NK-92 treated with Interleukin-12 subunit alpha and Interleukin-12 subunit beta, amount 100 ng/mL, for 24 hours (cell line): Measurements from ENCODE around the gene CHRNA4.

Source experiments
- DNase-seq: peaks from one replicate; lab custom pipeline; 2025; lab: John Stamatoyannopoulos, UW

The CHRNA4 gene

GRCh38 chr20:63333241-63333836, 27.8 kb downstream of the CHRNA4 start:
- DNase-seq = no peak

- DNase-seq = no peak
Measured at GRCh38 chr20:63332488-63333240, 28.5 kb downstream of the CHRNA4 start.

- no peak for DNase-seq
Measured at GRCh38 chr20:63331741-63332400, 29.3 kb downstream of the CHRNA4 start.

- no peak for DNase-seq
Measured at GRCh38 chr20:63330940-63331339, 30.2 kb downstream of the CHRNA4 start.

- DNase-seq = no peak
Measured at GRCh38 chr20:63330084-63330760, 30.9 kb downstream of the CHRNA4 start.

GRCh38 chr20:63329331-63330083, 31.6 kb downstream of the CHRNA4 start:
- no peak for DNase-seq

GRCh38 chr20:63328718-63329275, 32.4 kb downstream of the CHRNA4 start:
- DNase-seq = no peak

- no peak for DNase-seq
Measured at GRCh38 chr20:63328026-63328700, 33.0 kb downstream of the CHRNA4 start.

GRCh38 chr20:63327231-63327745, 33.9 kb downstream of the CHRNA4 start:
- no peak for DNase-seq

- no peak for DNase-seq
Measured at GRCh38 chr20:63326314-63327230, 34.6 kb downstream of the CHRNA4 start.

GRCh38 chr20:63325554-63326313, 35.4 kb downstream of the CHRNA4 start:
- DNase-seq = no peak

GRCh38 chr20:63325021-63325471, 36.1 kb downstream of the CHRNA4 start:
- DNase-seq = no peak

GRCh38 chr20:63323357-63323981, 37.7 kb downstream of the CHRNA4 start:
- DNase-seq = no peak

GRCh38 chr20:63322933-63323273, 38.2 kb downstream of the CHRNA4 start:
- no peak for DNase-seq

GRCh38 chr20:63322146-63322932, 38.8 kb downstream of the CHRNA4 start:
- DNase-seq = no peak

GRCh38 chr20:63321148-63321831, 39.9 kb downstream of the CHRNA4 start:
- no peak for DNase-seq

GRCh38 chr20:63320616-63321147, 40.5 kb downstream of the CHRNA4 start:
- DNase-seq = no peak
